Endothelial cell (in vitro differentiated cells): Measurements from ENCODE around the gene BANP. TPM values are rescaled to one million over a fixed set of nuclear protein-coding genes. Genes with fewer than 3 reads are reported as not detected.

Source experiments
- DNase-seq: peaks from one replicate; pipeline ENCODE4 v3.0.0; 2021; ENCODE audit warnings: low spot score
- H3K27ac Mint-ChIP-seq: one replicate; pipeline ENCODE4 v1.8.0; 2021; ENCODE audit warnings: mixed read lengths, inconsistent platforms; ENCODE audit not compliant: unreplicated experiment
- H3K27me3 Mint-ChIP-seq: one replicate; pipeline ENCODE4 v1.8.0; 2021; ENCODE audit warnings: mild to moderate bottlenecking, moderate library complexity, mixed read lengths, inconsistent platforms; ENCODE audit not compliant: unreplicated experiment
- H3K36me3 Mint-ChIP-seq: one replicate; pipeline ENCODE4 v1.8.0; 2021; ENCODE audit warnings: mild to moderate bottlenecking, low read depth, mixed read lengths, inconsistent platforms; ENCODE audit not compliant: unreplicated experiment
- H3K4me1 Mint-ChIP-seq: one replicate; pipeline ENCODE4 v1.8.0; 2021; ENCODE audit warnings: mild to moderate bottlenecking, mixed read lengths, inconsistent platforms; ENCODE audit not compliant: unreplicated experiment
- H3K4me3 Mint-ChIP-seq: one replicate; pipeline ENCODE4 v1.8.0; 2021; ENCODE audit warnings: mild to moderate bottlenecking, mixed read lengths, inconsistent platforms; ENCODE audit not compliant: unreplicated experiment
- H3K9me3 Mint-ChIP-seq: one replicate; pipeline ENCODE4 v1.8.0; 2021; ENCODE audit warnings: mixed read lengths, inconsistent platforms; ENCODE audit not compliant: unreplicated experiment
- total RNA-seq: library from RNA; stranded (reverse); fragmentation: NEBNext Ultra II Directional; extraction: Animal tissue kit (Norgen Biotek cat#: 25700); gene quantifications from one replicate; pipeline ENCODE4 v1.2.1, GENCODE V29; 2021; ENCODE audit not compliant: unreplicated experiment
- TF ChIP-seq, protein P1 (sequence below): fragments of 200-600 bp; sonication (generic); IDR thresholded peaks from one replicate; pipeline ENCODE4 v1.5.0; 2021; ENCODE audit warnings: antibody characterized with exemption; ENCODE audit not compliant: unreplicated experiment

Gene BANP
- total RNA-seq, 1 donor from 2014 or later: 33.3 TPM

DNA sequence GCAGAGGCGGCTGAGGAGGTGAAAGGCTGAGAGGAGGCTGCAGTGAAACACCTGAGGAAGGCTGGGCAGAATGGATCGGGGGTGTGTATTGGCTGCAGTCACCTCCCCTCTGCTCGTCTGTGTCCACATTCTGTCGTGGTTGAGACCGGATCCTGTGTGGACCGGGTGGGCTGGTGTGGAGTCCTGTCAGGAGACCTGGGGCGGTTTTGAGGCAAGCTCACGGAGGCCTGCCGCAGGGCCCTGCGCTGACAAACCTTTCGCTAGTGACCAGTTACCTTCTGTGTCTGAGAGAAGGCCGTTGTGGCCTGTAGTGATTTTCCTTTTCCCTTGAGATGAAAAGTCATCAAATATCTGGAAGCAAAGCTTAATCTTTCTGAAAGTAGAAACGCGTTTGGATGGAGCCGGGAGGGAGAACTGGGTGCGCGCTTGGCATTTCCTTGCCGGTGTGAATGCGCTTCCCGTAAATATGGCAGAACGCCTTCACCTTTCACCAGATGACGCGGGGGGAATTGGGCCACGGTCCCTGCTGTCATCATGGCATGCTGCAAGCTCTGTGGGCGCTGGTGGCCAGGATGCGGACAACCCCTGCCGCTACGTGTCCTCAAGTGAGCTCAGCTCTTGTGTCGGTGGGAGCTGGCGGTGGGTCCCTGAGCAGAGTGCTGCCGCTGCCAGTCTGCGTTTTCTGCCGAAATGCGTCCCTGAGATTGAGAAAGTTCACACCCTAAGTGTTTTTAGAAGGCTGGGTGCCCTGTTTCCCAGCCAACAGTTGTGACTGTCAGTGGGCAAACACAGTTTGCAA lies 6.3 kb downstream of the BANP start:
- Mint-ChIP-seq H3K36me3 (peaks cover 26% of the 10 kb centered on the region), H3K9me3 (no peaks in the 10 kb centered on the region), H3K4me1 (peaks cover 55% of the 10 kb centered on the region), H3K27ac (peak overlapping the region; percentile 82), H3K27me3 (peaks cover 4% of the 10 kb centered on the region), H3K4me3 (peak overlapping the region; percentile 47)
- no peak for DNase-seq
- TF ChIP-seq, protein P1, sequence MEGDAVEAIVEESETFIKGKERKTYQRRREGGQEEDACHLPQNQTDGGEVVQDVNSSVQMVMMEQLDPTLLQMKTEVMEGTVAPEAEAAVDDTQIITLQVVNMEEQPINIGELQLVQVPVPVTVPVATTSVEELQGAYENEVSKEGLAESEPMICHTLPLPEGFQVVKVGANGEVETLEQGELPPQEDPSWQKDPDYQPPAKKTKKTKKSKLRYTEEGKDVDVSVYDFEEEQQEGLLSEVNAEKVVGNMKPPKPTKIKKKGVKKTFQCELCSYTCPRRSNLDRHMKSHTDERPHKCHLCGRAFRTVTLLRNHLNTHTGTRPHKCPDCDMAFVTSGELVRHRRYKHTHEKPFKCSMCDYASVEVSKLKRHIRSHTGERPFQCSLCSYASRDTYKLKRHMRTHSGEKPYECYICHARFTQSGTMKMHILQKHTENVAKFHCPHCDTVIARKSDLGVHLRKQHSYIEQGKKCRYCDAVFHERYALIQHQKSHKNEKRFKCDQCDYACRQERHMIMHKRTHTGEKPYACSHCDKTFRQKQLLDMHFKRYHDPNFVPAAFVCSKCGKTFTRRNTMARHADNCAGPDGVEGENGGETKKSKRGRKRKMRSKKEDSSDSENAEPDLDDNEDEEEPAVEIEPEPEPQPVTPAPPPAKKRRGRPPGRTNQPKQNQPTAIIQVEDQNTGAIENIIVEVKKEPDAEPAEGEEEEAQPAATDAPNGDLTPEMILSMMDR: no peak

GRCh38 chr16:87958632-87959031 lies 7.4 kb downstream of the BANP start:
- Mint-ChIP-seq H3K27ac (no peak overlapping the region), H3K4me3 (no peak overlapping the region), H3K9me3 (no peaks in the 10 kb centered on the region), H3K36me3 (peaks cover 25% of the 10 kb centered on the region), H3K4me1 (peaks cover 52% of the 10 kb centered on the region), H3K27me3 (peaks cover 6% of the 10 kb centered on the region)
- no peak for DNase-seq
- TF ChIP-seq, protein P1: no peak

GRCh38 chr16:87959391-87959990 lies 8.3 kb downstream of the BANP start:
- Mint-ChIP-seq H3K4me3 (no peak overlapping the region), H3K27me3 (peaks cover 7% of the 10 kb centered on the region), H3K27ac (no peak overlapping the region), H3K36me3 (peaks cover 25% of the 10 kb centered on the region), H3K9me3 (no peaks in the 10 kb centered on the region), H3K4me1 (peaks cover 51% of the 10 kb centered on the region)
- TF ChIP-seq, protein P1: no peak
- DNase-seq: no peak

GRCh38 chr16:87960296-87960695 lies 9.1 kb downstream of the BANP start:
- Mint-ChIP-seq H3K9me3 (no peaks in the 10 kb centered on the region), H3K4me1 (peaks cover 54% of the 10 kb centered on the region), H3K27ac (no peak overlapping the region), H3K27me3 (peaks cover 7% of the 10 kb centered on the region), H3K4me3 (peak overlapping the region; percentile 60), H3K36me3 (peaks cover 25% of the 10 kb centered on the region)
- no peak for DNase-seq
- TF ChIP-seq, protein P1: no peak

- H3K9me3 Mint-ChIP-seq: no peaks in the 10 kb centered on the region
- no peak for DNase-seq
Observed at GRCh38 chr16:87960852-87961251, 9.6 kb downstream of the BANP start.

More at GRCh38 chr16:87960852-87961251, 9.6 kb downstream of the BANP start:
- no peak overlapping the region for H3K27ac Mint-ChIP-seq
- H3K4me1 Mint-ChIP-seq: peaks cover 52% of the 10 kb centered on the region
- no peak overlapping the region for H3K4me3 Mint-ChIP-seq
- TF ChIP-seq, protein P1: no peak
- peaks cover 7% of the 10 kb centered on the region for H3K27me3 Mint-ChIP-seq
- H3K36me3 Mint-ChIP-seq: peaks cover 25% of the 10 kb centered on the region
